HepG2 (cell line): ENCODE data around the gene HSPB9. TPM values are rescaled to one million over a fixed set of nuclear protein-coding genes. Genes with fewer than 3 reads are reported as not detected.

Experiments
- ATAD3A ChIP-seq: sonication (generic); formaldehyde crosslinking; IDR thresholded peaks from 2 replicates; pipeline ENCODE4 v1.4.0; 2020; ENCODE audit warnings: missing genetic modification reagents
- CHCHD3 ChIP-seq: sonication (generic); formaldehyde crosslinking; IDR thresholded peaks from 2 replicates; pipeline ENCODE4 v1.8.0; 2022; ENCODE audit warnings: mild to moderate bottlenecking, missing genetic modification reagents, moderate library complexity
- EZH2 ChIP-seq: conservative IDR thresholded peaks from 2 replicates; pipeline ENCODE4 v1.6.1; 2012; ENCODE audit warnings: mild to moderate bottlenecking, low read depth, low read length, moderate library complexity
- KMT2B ChIP-seq: IDR thresholded peaks from 2 replicates; pipeline ENCODE4 v1.6.1; 2016; ENCODE audit warnings: missing genetic modification reagents, missing compliant biosample characterization
- NFYB ChIP-seq: sonication (generic); formaldehyde crosslinking; IDR thresholded peaks from 2 replicates; pipeline ENCODE4 v1.4.0; 2020; ENCODE audit warnings: missing genetic modification reagents
- NONO ChIP-seq, 2 experiments: fragments of 450-650 bp in 1 of 2; sonication (generic) in 1 of 2; formaldehyde crosslinking in 1 of 2; IDR thresholded peaks in 1 of 2; conservative IDR thresholded peaks in 1 of 2; 2 replicates each; pipeline versions ENCODE4 v1.6.1 to v1.8.0; 2017 to 2022; ENCODE audit warnings: mild to moderate bottlenecking in 1 of 2, missing genetic modification reagents in 1 of 2, moderate library complexity in 1 of 2
- NRL ChIP-seq: sonication (generic); formaldehyde crosslinking; IDR thresholded peaks from 2 replicates; pipeline ENCODE4 v1.5.0; 2020; ENCODE audit warnings: missing genetic modification reagents, mild to moderate bottlenecking, moderate library complexity, borderline replicate concordance
- RAD21 ChIP-seq: fragments of 450-650 bp; formaldehyde crosslinking; IDR thresholded peaks from 2 replicates; pipeline ENCODE4 v1.5.0; 2020; ENCODE audit warnings: mild to moderate bottlenecking
- RELA ChIP-seq: sonication (generic); formaldehyde crosslinking; IDR thresholded peaks from 2 replicates; pipeline ENCODE4 v1.4.0; 2020; ENCODE audit warnings: missing genetic modification reagents
- RFX5 ChIP-seq: IDR thresholded peaks from 2 replicates; pipeline ENCODE4 v1.6.1; 2011; ENCODE audit warnings: low read depth, low read length, improper control_type of control experiment
- SRSF1 ChIP-seq: fragments of 200-400 bp; formaldehyde crosslinking; optimal IDR thresholded peaks from 2 replicates; pipeline ENCODE3; 2017; ENCODE audit warnings: mild to moderate bottlenecking, low read depth, low read length, moderate library complexity
- STAG1 ChIP-seq: sonication (generic); formaldehyde crosslinking; IDR thresholded peaks from 2 replicates; pipeline ENCODE4 v1.4.0; 2020; ENCODE audit warnings: missing genetic modification reagents
- ZFY ChIP-seq: sonication (generic); formaldehyde crosslinking; IDR thresholded peaks from 2 replicates; pipeline ENCODE4 v1.4.0; 2020; ENCODE audit warnings: missing genetic modification reagents
- ZNF292 ChIP-seq: sonication (generic); formaldehyde crosslinking; IDR thresholded peaks from 2 replicates; pipeline ENCODE4 v1.8.1; 2022; ENCODE audit warnings: mild to moderate bottlenecking, low read depth, missing genetic modification reagents, borderline replicate concordance
- ZNF460 ChIP-seq: sonication (generic); formaldehyde crosslinking; IDR thresholded peaks from 2 replicates; pipeline ENCODE4 v1.5.1; 2020; ENCODE audit warnings: missing genetic modification reagents, mild to moderate bottlenecking, borderline replicate concordance
- ZNF564 ChIP-seq: sonication (generic); formaldehyde crosslinking; IDR thresholded peaks from 2 replicates; pipeline ENCODE4 v1.8.1; 2023; ENCODE audit warnings: mild to moderate bottlenecking, missing genetic modification reagents
- ZNF660 ChIP-seq: sonication (generic); formaldehyde crosslinking; IDR thresholded peaks from 2 replicates; pipeline ENCODE4 v1.5.1; 2020; ENCODE audit warnings: mild to moderate bottlenecking, low read depth, missing genetic modification reagents, borderline replicate concordance
- polyA plus RNA-seq, 8 experiments: library from polyadenylated mRNA; depleted of rRNA in 3 of 8; stranded (reverse) in 7 of 8; unstranded in 1 of 8; fragments of >200 nt; fragmentation: Illumina TruSeq in 4 of 8; extraction: Trizol in 4 of 8; gene quantifications; 2 replicates each; pipeline versions ENCODE4 v1.2.1 to v1.2.3, GENCODE V29; 2011 to 2016; ENCODE audit warnings: low read depth in 4 of 8, missing spikeins in 1 of 8, mixed read lengths in 1 of 8; ENCODE audit not compliant: insufficient read depth in 1 of 8
- total RNA-seq, 5 experiments: library from RNA; depleted of rRNA; stranded (reverse); fragments of >200 nt; fragmentation: Illumina TruSeq; extraction: Trizol; gene quantifications; 2 replicates each; pipeline ENCODE4 v1.2.3, GENCODE V29; 2016; ENCODE audit warnings: low read depth in 1 of 5
- TF ChIP-seq, protein P1 (sequence below): sonication (generic); formaldehyde crosslinking; IDR thresholded peaks from 2 replicates; pipeline ENCODE4 v1.5.0; 2020; ENCODE audit warnings: mild to moderate bottlenecking, missing genetic modification reagents
- TF ChIP-seq, protein P2 (sequence below): IDR thresholded peaks from 2 replicates; pipeline ENCODE4 v1.6.1; 2012; ENCODE audit warnings: inconsistent platforms
- TF ChIP-seq, protein P3 (sequence below): sonication (generic); formaldehyde crosslinking; conservative IDR thresholded peaks from 2 replicates; pipeline ENCODE4 v1.4.0; 2020; ENCODE audit warnings: missing genetic modification reagents
- TF ChIP-seq, protein P4 (sequence below): sonication (generic); formaldehyde crosslinking; IDR thresholded peaks from 2 replicates; pipeline ENCODE4 v1.8.1; 2023; ENCODE audit warnings: mild to moderate bottlenecking, missing genetic modification reagents, borderline replicate concordance
- TF ChIP-seq, protein P5 (sequence below): IDR thresholded peaks from 2 replicates; pipeline ENCODE4 v1.6.1; 2012; ENCODE audit warnings: low read length, improper control_type of control experiment

The HSPB9 gene
- total and polyA plus RNA-seq, 2 of the 13 experiments (the other 11 are each of a cell fraction or from before 2014, with no cell fraction given), result 0.05 to 0.24 TPM

DNA sequence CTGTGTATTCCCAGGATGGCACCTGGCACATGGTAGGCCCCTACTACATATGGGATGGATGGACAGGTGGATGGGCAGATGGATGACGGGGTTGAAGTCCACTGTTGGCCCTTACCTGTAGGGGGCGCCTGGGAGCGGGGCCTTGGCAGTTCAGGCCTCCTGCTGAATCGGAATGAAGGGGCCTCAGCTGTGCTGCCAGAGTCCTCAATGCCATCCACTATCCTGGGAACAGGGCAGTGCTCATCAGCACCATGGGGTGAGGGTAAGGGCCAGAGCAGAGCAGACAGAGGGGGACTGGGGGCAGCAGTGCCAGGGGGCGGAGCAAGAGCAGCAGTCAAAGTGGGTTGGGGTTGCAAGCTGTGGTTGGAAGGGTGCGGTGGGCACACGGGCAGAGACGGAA lies 40.5 kb downstream of the HSPB9 start (continued):
- TF ChIP-seq, protein P1, sequence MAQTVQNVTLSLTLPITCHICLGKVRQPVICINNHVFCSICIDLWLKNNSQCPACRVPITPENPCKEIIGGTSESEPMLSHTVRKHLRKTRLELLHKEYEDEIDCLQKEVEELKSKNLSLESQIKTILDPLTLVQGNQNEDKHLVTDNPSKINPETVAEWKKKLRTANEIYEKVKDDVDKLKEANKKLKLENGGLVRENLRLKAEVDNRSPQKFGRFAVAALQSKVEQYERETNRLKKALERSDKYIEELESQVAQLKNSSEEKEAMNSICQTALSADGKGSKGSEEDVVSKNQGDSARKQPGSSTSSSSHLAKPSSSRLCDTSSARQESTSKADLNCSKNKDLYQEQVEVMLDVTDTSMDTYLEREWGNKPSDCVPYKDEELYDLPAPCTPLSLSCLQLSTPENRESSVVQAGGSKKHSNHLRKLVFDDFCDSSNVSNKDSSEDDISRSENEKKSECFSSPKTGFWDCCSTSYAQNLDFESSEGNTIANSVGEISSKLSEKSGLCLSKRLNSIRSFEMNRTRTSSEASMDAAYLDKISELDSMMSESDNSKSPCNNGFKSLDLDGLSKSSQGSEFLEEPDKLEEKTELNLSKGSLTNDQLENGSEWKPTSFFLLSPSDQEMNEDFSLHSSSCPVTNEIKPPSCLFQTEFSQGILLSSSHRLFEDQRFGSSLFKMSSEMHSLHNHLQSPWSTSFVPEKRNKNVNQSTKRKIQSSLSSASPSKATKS (CRISPR knock-in tag), result no peak
- TF ChIP-seq, protein P2, sequence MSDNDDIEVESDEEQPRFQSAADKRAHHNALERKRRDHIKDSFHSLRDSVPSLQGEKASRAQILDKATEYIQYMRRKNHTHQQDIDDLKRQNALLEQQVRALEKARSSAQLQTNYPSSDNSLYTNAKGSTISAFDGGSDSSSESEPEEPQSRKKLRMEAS, result peak; percentile 26; the same call in 1 of the 2 replicates
- TF ChIP-seq NONO (IDR thresholded peaks at IDR 0.05) (no peak), NONO (CRISPR knock-in tag; conservative IDR thresholded peaks at IDR 0.05) (peak; percentile 45; the same call in 1 of the 2 replicates), ZNF564 (no peak), NFYB (no peak), RELA (CRISPR knock-in tag) (no peak), ZNF460 (CRISPR knock-in tag) (no peak), NRL (peak; percentile 70; the same call in 1 of the 2 replicates), ATAD3A (CRISPR knock-in tag) (no peak), CHCHD3 (CRISPR knock-in tag) (no peak), RAD21 (CRISPR knock-in tag) (peak; percentile 53; the same call in 1 of the 2 replicates), ZFY (CRISPR knock-in tag) (peak; percentile 55), KMT2B (no peak), SRSF1 (no peak), ZNF660 (CRISPR knock-in tag) (no peak), EZH2 (no peak), RFX5 (no peak), ZNF292 (CRISPR knock-in tag) (no peak), STAG1 (CRISPR knock-in tag) (peak; percentile 43; the same call in 1 of the 2 replicates)
- TF ChIP-seq, protein P3, sequence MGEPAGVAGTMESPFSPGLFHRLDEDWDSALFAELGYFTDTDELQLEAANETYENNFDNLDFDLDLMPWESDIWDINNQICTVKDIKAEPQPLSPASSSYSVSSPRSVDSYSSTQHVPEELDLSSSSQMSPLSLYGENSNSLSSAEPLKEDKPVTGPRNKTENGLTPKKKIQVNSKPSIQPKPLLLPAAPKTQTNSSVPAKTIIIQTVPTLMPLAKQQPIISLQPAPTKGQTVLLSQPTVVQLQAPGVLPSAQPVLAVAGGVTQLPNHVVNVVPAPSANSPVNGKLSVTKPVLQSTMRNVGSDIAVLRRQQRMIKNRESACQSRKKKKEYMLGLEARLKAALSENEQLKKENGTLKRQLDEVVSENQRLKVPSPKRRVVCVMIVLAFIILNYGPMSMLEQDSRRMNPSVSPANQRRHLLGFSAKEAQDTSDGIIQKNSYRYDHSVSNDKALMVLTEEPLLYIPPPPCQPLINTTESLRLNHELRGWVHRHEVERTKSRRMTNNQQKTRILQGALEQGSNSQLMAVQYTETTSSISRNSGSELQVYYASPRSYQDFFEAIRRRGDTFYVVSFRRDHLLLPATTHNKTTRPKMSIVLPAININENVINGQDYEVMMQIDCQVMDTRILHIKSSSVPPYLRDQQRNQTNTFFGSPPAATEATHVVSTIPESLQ (CRISPR knock-in tag), result no peak
- TF ChIP-seq, protein P4, sequence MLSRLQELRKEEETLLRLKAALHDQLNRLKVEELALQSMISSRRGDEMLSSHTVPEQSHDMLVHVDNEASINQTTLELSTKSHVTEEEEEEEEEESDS (CRISPR knock-in tag), result no peak
- TF ChIP-seq, protein P5, sequence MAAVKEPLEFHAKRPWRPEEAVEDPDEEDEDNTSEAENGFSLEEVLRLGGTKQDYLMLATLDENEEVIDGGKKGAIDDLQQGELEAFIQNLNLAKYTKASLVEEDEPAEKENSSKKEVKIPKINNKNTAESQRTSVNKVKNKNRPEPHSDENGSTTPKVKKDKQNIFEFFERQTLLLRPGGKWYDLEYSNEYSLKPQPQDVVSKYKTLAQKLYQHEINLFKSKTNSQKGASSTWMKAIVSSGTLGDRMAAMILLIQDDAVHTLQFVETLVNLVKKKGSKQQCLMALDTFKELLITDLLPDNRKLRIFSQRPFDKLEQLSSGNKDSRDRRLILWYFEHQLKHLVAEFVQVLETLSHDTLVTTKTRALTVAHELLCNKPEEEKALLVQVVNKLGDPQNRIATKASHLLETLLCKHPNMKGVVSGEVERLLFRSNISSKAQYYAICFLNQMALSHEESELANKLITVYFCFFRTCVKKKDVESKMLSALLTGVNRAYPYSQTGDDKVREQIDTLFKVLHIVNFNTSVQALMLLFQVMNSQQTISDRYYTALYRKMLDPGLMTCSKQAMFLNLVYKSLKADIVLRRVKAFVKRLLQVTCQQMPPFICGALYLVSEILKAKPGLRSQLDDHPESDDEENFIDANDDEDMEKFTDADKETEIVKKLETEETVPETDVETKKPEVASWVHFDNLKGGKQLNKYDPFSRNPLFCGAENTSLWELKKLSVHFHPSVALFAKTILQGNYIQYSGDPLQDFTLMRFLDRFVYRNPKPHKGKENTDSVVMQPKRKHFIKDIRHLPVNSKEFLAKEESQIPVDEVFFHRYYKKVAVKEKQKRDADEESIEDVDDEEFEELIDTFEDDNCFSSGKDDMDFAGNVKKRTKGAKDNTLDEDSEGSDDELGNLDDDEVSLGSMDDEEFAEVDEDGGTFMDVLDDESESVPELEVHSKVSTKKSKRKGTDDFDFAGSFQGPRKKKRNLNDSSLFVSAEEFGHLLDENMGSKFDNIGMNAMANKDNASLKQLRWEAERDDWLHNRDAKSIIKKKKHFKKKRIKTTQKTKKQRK, result no peak
